ENCODE measurements around the gene ARHGEF35. TPM values are rescaled to one million over a fixed set of nuclear protein-coding genes. Genes with fewer than 3 reads are reported as not detected.
"Not testable (repeated sequence)": the region's sequence is repeated elsewhere in the genome, so short reads cannot be mapped to it uniquely, and the experiment has no call there.

The ARHGEF35 gene
- 1.3 TPM for polyA plus RNA-seq (ENCODE audit: insufficient read length)

- not testable (repeated sequence) for DNase-seq
Observed at GRCh38 chr7:144195212-144195872, at the start of gene ARHGEF35. Gene ARHGEF35, minus strand, starts transcription at chr7:144195833. Its CDS starts 7,450 bp downstream, at chr7:144188383.

- DNase-seq = not testable (repeated sequence)
Observed at GRCh38 chr7:144245372-144245771, 49.7 kb upstream of the ARHGEF35 start.

- DNase-seq = not testable (repeated sequence)
Observed at GRCh38 chr7:144239365-144239764, 43.7 kb upstream of the ARHGEF35 start, which contains the start of gene OR2A42. Gene OR2A42, minus strand, starts transcription at chr7:144239605. Its CDS starts 6,762 bp downstream, at chr7:144232843.

GRCh38 chr7:144238530-144239082 lies 43.0 kb upstream of the ARHGEF35 start:
- DNase-seq = not testable (repeated sequence)

- not testable (repeated sequence) for DNase-seq
Observed at GRCh38 chr7:144233039-144233438, 37.4 kb upstream of the ARHGEF35 start.

- not testable (repeated sequence) for DNase-seq
Observed at GRCh38 chr7:144231027-144231426, 35.4 kb upstream of the ARHGEF35 start.

GRCh38 chr7:144228810-144229209 lies 33.2 kb upstream of the ARHGEF35 start:
- not testable (repeated sequence) for DNase-seq

- DNase-seq = not testable (repeated sequence)
Observed at GRCh38 chr7:144226866-144227265, 31.2 kb upstream of the ARHGEF35 start.

GRCh38 chr7:144223675-144224074 lies 28.0 kb upstream of the ARHGEF35 start:
- not testable (repeated sequence) for DNase-seq

GRCh38 chr7:144220531-144220930 lies 24.9 kb upstream of the ARHGEF35 start:
- not testable (repeated sequence) for DNase-seq

GRCh38 chr7:144219149-144219548 lies 23.5 kb upstream of the ARHGEF35 start:
- not testable (repeated sequence) for DNase-seq

- DNase-seq = not testable (repeated sequence)
Observed at GRCh38 chr7:144218581-144218980, 22.9 kb upstream of the ARHGEF35 start.

- not testable (repeated sequence) for DNase-seq
Observed at GRCh38 chr7:144217200-144217599, 21.6 kb upstream of the ARHGEF35 start.

- not testable (repeated sequence) for DNase-seq
Observed at GRCh38 chr7:144205306-144205705, 9.7 kb upstream of the ARHGEF35 start.

GRCh38 chr7:144203086-144203485 lies 7.5 kb upstream of the ARHGEF35 start:
- not testable (repeated sequence) for DNase-seq

- DNase-seq = not testable (repeated sequence)
Observed at GRCh38 chr7:144201978-144202377, 6.3 kb upstream of the ARHGEF35 start.

- DNase-seq = not testable (repeated sequence)
Observed at GRCh38 chr7:144198934-144199333, 3.3 kb upstream of the ARHGEF35 start.

GRCh38 chr7:144194453-144194852 lies 1.2 kb downstream of the ARHGEF35 start:
- not testable (repeated sequence) for DNase-seq

- DNase-seq = not testable (repeated sequence)
Observed at GRCh38 chr7:144193782-144194181, 1.9 kb downstream of the ARHGEF35 start.

GRCh38 chr7:144188578-144189171 lies 7.0 kb downstream of the ARHGEF35 start:
- not testable (repeated sequence) for DNase-seq

GRCh38 chr7:144187848-144188247 lies 7.8 kb downstream of the ARHGEF35 start:
- not testable (repeated sequence) for DNase-seq

- not testable (repeated sequence) for DNase-seq
Observed at GRCh38 chr7:144183166-144183565, 12.5 kb downstream of the ARHGEF35 start, which contains the start of gene CTAGE4. Gene CTAGE4, plus strand, starts transcription at chr7:144183466. Its CDS starts 38 bp downstream, at chr7:144183504.

GRCh38 chr7:144179165-144179479 lies 16.5 kb downstream of the ARHGEF35 start:
- DNase-seq = not testable (repeated sequence)

Measured in hindlimb muscle (tissue), 1 donor.